CD1c-positive myeloid dendritic cell (primary cell): ENCODE results near the gene MDN1.

Source experiments
- DNase-seq: peaks from one replicate; pipeline ENCODE4 v3.0.0-alpha.2; 2016; ENCODE audit errors: extremely low spot score

Gene MDN1

GRCh38 chr6:89702349-89702748 is 117.2 kb downstream of the MDN1 start:
- DNase-seq, result no peak

GRCh38 chr6:89695667-89696066 is 123.9 kb downstream of the MDN1 start:
- DNase-seq, result no peak

- no peak for DNase-seq
Measured at GRCh38 chr6:89694428-89694827, 125.2 kb downstream of the MDN1 start.

GRCh38 chr6:89693207-89693606 is 126.4 kb downstream of the MDN1 start:
- DNase-seq, result no peak

- DNase-seq, result no peak
Measured at GRCh38 chr6:89692256-89692655, 127.3 kb downstream of the MDN1 start.

GRCh38 chr6:89690944-89691324 is 128.7 kb downstream of the MDN1 start:
- no peak for DNase-seq

GRCh38 chr6:89689732-89690131 is 129.9 kb downstream of the MDN1 start:
- DNase-seq, result peak; percentile 7

- no peak for DNase-seq
Measured at GRCh38 chr6:89688328-89688727, 131.3 kb downstream of the MDN1 start.

- no peak for DNase-seq
Measured at GRCh38 chr6:89685311-89685710, 134.3 kb downstream of the MDN1 start.

GRCh38 chr6:89682991-89683390 is 136.6 kb downstream of the MDN1 start:
- DNase-seq, result no peak

GRCh38 chr6:89681983-89682564 is 137.5 kb downstream of the MDN1 start:
- no peak for DNase-seq

- no peak for DNase-seq
Measured at GRCh38 chr6:89680551-89680950, 139.0 kb downstream of the MDN1 start.

- DNase-seq, result no peak
Measured at GRCh38 chr6:89680150-89680549, 139.4 kb downstream of the MDN1 start.

- no peak for DNase-seq
Measured at GRCh38 chr6:89679215-89680120, 140.1 kb downstream of the MDN1 start.

GRCh38 chr6:89678531-89678930 is 141.1 kb downstream of the MDN1 start:
- DNase-seq, result no peak

GRCh38 chr6:89675949-89676748 is 143.4 kb downstream of the MDN1 start:
- DNase-seq, result no peak

- DNase-seq, result no peak
Measured at GRCh38 chr6:89670935-89671565, 148.5 kb downstream of the MDN1 start.

GRCh38 chr6:89669002-89669401 is 150.6 kb downstream of the MDN1 start:
- DNase-seq, result no peak

- DNase-seq, result no peak
Measured at GRCh38 chr6:89667872-89668556, 151.6 kb downstream of the MDN1 start.

GRCh38 chr6:89662659-89663223 is 156.9 kb downstream of the MDN1 start:
- DNase-seq, result no peak

GRCh38 chr6:89661559-89661958 is 158.0 kb downstream of the MDN1 start:
- DNase-seq, result no peak
